Fibroblast of skin of left biceps (primary cell): ENCODE measurements around the gene CTBP1.

Experiments used
- DNase-seq, 2 experiments: peaks; one replicate each; pipeline ENCODE4 v3.0.0-alpha.2; 2013; ENCODE audit warnings: low read depth in 2 of 2

Gene CTBP1

DNA sequence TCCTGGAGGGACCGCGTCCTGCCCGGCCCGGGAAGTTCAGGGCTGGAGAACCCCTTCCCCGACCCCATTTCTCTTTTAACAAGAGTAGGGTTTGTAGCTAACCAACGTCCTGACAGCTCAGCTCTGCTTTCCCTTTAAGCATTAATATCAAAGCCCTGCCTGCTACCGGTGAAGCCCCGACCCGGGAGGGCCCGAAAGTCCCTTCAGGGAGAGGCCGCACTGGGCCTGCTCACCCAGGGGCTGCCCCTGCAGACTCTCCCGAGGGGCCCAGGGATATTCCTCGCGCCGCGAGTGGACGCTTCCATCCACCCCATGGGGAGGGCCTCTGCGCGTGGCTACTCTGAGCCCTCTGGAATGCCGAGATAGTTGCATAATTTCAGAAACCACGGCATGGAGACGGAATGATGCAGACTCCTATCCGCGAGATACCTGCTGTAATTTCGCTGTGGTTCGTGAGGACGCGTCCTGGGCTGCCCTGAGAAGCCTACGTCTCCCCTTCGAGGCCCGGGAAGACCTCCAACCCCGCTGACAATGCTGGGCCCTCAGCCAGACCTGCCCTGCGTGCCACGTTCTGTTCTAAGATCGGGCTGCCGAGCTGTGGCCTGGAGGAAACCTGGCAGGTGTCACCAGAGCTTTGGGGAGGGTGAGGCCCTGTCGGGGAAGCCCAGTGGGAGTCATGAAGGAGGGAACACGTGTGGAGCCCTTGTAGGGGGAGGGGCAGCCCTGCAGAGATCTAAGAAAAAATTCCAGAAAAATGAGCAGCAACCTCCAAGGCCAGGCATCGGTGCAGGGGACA is 999 bp upstream of the CTBP1 start:
- DNase-seq, result no peak

DNA sequence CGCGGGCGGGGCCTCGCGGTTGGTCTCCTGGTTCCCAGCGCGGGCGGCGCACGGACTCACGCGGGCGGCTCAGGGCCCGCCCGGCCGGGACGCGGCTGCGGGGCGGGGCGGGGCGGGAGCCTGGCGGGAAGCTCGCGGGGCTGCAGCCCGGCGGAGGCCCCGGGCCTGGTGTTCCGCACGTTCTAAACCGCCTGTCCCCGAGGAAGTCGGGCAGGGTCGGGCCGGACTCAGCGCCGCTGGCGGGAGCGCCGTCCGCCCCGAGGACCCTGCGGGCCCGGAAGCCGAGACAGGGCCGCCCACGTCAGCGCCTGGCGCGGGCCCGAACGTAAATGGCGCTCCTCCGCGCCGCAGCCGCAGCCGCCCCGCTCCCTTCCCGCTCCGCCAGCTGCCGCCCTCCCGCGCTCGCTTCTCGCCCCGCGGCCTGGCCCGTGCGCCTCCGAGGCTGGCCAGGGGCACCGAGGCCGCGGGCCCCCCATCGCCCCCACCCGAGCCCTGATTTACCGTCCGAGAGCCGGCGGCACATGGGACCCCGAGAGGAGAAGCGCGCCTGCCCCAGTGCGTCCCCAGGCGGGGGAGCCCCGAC is 309 bp upstream of the CTBP1 start:
- peak; percentile 74 to 81 for DNase-seq

DNA sequence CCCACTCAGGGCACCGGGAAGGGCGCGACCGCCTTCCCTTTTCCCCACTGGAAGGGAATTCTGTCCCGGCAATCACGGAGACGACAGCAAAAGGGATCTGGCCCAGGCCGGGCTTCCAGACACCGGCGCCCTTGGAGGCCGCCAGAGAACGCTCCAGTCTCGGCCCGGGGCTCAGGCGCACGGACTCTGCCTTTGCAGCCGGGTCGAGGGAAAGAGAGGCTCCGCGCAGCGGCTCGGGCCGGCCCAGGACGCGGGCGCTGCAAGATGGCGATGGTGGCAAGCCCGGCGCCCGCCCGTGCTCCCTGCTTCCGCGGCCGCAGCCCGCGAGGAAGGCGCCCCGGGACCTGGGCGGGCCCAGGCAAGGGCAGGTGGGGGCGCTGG is 1.1 kb downstream of the CTBP1 start:
- no peak for DNase-seq

DNA sequence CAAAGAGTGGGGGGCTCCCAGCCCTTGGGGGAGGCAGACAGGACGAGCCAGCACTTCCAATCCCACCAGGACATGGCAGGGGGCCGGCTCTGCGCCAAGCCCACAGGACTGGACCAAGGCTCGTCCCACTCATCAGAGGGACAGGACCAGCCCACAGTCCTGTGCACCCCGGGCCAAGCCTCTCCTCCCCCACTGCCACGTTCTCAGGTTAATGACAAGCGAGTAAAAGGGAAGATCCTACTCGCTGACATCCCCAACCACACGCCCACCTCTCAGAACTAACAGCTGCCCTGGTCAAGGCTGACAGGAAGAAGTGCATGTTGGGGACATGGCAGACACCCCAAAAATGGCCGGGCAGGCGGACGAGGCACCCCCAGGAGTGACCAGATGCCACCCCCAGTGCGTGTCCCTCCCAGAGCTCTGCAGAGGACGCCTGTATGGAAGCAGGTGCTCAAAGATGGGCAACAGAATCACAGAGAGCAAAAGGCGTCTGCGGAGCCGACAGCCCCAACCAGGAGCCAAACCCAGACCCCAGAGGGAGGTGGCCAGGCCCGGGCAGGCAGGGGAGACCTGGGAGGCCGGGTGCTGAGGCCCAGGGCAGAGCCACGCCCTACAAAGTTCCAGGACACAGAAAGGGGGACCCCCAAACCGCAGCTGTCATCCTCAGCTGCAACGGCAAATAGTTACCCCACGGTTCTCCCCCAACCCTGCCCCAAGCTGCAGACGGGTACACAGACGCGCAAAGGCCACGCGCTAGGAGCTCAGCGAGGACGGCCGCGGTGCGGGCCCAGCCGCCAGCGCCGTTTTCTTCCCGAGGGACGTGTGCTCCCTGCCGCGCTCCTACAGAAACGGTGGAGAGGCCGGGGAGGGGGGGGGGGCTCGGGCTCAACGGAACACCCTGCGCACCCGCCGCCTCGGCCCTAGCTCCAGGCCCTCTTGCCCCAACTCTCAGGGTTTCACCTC is 1.7 kb downstream of the CTBP1 start:
- DNase-seq, result no peak

DNA sequence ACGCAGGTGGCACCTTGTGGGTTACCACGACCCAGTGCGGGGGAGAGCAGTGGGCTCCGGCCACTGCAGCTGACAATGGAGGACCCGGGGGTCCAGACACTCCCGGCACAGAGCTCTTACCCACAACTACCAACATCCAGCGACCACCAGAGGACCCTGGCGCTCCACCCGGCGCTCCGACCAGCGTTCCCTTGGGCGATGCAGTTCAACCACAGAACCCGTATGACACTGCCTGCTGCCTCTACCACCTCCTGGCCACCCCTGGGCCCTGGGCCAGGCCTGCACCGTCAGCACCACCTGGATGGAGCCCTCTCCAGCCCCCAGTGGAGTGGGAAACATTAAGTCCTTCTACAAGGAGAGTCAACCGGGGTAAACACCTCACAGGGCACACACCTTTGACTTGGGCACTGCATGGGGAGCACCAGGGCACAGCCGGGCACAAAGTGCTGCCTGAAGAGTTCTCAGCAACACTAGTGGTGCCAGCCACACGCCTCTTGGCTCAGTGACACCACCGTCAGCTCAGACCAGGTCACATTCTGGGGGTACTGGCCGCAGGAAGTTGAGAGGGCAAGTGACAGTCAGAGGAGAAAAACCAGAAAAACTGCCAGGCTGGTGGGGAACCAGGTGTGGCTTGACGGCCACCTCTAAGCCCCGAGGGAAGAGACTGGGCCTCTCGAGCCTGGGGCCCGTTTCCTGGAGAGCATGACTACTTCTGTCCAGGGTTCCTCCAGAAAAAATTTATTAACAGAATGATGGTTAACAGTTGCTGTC is 2.6 kb downstream of the CTBP1 start:
- no peak for DNase-seq

DNA sequence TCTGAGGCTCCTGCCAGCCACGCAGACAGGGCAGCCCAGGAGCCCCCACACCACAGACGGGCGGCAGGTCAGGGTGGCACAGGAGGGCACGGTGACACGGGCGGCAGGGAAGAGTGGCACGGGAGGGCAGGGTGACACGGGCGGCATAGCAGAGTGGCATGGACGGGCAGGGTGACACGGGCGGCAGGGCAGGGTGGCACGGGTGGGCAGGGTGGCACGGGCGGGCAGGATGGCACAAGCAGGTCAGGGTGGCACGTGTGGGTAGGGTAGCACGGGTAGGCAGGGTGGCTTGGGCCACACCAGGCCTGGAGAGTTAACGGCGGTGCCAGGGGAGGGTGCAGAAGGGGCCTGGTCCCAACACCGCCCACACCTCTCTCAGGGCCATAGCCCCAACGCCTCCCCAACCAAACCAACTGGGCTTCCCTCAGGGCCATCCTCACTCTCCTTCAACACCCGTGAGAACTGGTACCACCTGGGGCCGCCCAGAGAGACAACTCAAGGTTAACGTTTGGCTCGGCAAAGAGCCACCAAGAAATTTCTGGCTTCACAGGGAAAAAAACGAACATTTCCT is 3.4 kb downstream of the CTBP1 start:
- no peak for DNase-seq

DNA sequence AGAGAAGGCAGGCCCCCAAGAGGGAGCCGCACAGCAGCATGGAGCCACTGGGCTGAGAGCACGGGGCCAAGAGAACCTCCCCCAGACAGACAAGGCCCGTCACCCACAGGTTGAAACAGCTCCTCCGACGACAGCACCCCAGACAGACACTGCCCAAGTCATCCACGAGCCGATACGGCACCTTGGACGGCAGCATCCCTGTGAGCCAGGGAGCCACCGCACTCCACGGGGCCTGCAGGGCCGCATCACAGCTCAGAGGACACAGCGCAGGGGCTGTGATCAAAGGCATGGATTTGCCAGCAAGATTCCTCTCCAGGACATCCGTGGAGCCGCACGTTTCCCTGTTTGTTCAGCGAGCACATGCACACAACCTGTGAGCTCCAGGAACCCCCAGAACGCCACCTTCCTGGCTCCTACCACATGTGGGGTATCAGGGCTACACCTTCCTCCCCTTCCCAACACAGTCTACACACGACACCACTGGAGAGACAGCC is 3.9 kb downstream of the CTBP1 start:
- DNase-seq, result no peak

DNA sequence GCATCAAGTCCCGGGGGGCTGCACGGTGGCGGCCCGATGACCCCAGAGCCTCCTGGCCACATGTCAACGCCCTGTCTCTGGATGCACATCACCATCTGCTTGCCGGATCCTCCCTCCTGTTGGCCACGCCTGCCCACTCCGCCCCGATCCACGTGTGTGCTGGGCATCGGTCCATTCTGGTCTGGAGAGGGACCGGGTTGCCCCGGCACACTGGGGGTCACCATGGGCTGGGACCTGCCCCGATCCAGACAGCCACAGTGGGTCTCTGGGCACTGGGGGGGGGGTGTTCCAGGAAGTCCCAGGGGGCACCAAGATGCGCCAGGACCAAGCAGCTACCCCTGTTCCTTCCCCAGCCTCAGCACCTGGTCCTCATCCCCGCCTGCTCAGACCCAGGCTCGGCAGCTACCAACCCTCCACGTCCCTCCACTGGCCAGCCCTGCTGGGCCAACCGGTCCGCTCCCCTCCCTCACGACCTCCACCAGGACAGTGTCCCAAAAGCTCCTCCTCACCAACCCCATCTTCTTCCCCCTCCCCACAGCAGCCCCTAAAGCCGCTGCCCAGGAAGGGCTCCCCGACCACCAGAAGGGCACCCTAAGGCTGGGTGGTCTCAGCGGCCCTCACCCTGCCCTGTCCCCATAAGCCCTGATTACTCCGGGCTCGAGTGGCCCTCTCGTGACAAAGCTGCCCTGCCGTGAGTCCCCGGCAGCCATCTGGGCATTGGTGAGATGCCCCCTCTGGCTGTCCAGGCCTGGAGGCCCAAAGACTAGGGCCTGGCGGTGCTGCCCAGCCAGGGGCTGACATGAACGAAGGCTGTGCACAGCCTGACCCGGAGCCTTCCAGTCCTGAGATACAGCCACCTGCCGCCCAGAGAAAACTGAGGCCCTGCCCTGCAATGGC is 4.6 kb downstream of the CTBP1 start:
- DNase-seq, result no peak

DNA sequence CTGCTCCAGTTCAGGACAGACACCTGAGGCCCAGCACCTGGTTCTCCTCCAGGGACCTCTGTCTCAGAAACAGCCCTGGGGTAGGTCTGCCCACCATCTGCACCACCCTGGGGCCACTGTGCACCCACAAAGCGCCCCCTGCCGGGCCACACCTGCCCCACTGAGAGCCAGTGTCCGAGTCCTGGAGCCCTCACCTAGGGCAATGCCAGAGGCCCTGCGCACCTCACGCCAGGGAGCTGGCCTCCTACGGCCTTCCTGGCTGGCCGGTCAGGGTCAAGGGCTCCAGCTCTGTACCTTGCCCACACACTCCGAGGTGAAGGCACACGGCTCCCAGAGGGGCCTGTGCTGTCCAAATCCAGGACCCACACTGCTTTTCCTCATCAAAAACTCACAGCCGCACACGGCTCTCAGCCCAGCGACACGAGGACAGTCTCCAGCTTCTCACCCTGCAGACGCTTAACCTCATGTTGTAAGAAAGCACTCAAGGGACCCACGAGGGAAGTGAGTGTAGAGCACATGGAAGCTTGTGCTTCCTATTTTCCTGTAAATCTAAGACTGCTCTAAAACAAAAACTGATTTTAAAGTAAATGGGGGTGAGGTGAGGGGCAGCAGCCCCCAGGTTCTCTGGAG is 5.4 kb downstream of the CTBP1 start:
- DNase-seq, result no peak

DNA sequence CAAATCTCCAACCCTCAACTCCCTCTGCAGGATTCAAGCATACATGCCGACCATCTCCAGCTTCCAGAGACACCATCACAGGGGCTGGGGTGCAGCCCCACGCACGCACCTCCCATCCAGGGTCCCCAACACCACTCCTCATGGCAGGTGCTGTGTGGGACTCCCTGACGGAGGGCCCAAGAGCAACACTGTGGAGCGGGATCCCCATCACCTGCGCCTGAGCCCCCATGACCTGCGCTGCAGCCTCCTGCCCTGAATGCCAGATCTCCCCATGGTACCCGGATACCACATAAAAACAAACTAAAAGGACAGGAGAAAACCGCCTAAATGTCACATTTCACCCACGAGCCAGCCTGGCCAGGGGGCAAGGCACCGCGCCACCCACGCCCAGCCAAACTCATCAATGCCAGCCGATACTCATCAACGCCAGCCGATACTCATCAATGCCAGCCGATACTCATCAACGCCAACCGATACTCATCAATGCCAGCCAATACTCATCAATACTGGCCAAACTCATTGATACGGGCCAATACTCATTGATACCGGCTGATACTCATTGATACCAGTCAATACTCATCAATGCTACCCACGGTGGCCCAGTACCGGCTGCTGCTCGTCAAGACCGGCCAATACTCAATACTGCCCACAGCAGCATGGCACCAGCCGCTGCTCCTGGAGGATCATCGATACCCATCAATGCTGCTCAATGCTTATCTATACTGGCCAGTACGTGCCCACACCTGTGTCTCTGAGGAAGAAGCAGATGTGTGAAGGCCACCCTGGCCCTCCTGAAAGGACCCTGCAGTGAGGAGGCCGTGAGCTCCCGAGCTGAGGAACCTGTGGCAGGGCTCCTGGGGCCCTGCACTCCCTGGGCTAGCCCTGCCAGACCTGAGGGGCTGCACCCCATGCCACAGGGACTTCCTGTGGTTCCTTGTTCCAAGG is 6.2 kb downstream of the CTBP1 start:
- DNase-seq, result no peak

DNA sequence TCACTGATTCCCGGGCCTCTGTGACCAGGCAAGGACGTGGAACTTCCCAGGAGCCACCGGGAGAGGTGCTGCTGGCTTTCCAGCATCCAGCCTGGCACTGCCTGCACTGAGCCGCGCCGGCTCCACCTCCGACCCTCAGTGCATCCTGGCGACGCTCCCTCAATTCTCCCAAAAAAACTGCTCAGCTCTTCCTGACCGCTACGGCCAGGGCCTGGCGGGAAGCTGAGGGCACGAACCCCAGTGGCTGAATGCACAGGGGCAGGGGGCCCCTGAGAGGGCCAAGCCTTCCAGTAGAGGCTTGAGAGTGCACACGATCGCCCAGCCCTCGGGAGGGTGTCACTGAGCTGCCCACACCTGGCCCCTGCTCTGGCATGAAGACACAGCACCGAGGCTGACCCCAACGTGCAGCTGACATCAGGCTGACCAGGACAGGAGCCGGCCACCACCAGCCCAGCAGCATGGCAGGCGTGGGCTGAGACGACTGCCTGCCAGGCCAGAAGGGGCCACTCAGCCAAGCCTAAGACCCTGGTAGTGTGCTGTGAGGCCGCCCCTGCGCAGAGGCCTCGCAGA is 6.9 kb downstream of the CTBP1 start:
- no peak for DNase-seq

DNA sequence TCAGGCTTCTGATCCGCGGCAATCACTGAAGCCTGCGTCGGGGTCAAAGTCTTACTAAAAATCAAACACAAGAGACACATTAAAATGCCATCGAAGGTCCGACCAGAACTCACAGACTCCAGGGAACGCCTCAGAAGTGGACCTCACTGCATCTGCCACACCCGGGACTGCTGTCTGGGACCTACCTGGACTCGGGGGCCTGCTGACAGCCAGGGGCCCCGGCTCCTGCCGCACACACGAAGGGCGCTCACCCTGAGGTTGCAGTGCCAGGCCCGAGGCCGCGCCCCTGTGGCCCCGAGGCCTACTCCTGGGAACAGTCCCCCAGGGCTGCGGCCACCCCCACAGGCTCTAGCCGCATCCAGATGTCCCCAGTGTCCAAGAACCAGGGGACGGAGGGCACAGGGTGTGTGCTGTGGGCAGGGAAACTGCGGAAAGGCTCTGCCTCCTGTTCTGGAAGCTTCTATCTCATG is 7.4 kb downstream of the CTBP1 start:
- DNase-seq, result no peak

DNA sequence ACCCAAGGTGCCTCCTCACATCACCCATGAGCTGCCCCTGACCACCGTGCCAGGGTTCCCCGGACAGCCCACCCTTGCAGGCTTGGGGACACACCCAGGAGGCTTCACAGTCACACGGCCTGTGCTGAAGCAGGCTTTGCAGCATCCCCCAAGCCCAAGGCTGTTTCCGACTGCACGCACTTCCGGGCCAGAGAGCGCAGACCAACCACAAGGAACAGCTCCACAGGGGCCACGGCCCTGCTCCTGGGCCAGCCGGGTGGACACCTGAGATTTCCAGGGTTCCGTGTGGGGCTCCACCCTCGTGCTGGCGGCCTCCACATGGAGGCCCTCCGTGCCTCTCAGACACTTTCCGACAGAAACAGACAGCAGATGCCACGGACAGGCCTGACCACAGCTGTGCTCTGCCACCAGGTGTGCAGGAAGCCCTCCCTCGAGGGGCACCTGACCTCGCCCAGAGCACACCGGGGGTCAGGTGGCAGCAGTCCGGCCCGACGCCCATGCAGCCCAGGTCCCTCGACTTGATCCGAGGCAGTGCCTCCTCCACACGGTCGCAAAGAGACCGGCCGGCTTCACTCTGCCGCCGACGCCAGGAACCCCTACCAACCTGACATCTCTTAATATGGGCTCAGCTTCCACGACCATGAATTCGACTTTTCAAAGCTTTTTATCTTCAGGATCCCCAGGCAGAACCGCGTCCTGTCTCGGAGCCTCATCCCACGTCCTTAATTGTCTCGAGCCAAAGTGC is 8.0 kb downstream of the CTBP1 start:
- DNase-seq, result no peak

DNA sequence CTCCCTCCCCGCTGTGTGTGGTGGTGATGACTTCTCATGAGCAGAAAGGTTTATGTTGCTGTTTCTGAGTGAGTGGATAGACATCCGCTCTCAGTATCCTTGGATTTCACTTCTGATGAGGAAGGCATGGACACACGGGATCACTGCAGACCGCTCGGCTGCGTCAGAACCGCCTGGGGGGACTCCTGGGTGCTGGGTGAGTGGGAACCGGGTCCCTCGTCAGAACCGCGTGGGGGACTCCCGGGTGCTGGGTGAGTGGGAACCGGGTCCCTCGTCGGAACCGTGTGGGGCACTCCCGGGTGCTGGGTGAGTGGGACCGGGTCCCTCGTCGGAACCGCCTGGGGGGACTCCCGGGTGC is 9.0 kb downstream of the CTBP1 start:
- DNase-seq, result no peak

DNA sequence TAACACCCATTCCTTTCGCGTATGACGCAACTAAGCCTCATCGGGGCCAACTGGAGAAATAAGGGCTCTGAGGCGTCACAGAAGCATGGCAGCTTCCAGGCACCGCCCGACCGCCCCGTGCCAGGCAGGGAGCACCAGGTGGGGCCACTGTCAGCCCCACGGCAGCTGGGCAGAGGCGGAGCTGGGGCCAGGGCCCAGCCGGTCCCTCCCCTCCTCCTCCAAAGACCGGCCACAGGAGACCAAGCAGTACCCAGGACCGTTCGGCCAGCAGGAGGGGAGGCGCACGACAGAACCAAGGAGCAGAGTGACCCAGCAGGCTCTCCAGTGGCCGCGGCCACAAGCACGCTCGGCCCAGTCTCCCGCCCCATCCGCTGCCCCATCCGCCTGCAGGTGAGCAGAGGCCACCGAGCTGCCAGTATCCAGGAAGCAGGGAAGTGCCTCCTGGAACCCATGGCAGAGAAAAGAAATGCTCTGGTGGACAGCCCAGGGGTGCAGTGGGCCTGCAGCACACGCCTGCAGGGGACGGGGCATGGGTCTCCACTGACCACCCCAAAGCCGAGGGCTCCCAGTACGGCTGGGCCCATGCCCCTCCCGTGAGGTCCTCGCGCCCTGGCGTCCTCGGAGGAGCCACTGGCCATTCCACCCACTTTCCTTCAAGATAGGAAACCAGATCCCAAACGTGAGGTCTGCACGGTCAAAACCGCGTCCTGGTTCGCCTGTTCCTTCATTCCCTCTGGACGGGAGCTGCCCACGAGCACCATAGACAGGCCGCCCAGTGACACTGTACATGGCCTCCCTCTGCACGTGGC is 9.6 kb downstream of the CTBP1 start:
- DNase-seq, result no peak

DNA sequence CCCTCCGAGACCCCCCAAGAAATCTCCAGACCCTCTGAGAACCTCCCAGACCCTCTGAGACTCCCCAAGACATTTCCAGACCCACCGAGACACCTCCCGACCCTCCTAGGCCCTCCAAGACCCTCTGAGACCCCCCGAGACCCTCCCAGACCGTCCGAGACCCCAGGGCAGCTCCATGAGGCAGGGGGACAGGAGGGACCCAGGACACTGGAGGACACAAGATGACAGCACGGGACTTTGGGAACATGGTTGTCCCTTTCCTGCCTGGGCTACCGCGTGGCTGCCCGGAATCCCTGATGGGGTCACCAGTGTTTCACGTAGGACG is 10.3 kb downstream of the CTBP1 start:
- DNase-seq, result no peak
